ENCODE measurements around the gene EFHC2. TPM values are rescaled to one million over a fixed set of nuclear protein-coding genes. Genes with fewer than 3 reads are reported as not detected.

EFHC2 gene
- total and polyA plus RNA-seq, 2 of the 8 experiments (the other 6 are each of a cell fraction or from before 2014, with no cell fraction given), result 1.8 to 3.4 TPM

GRCh38 chrX:44274096-44274495, 69.4 kb downstream of the EFHC2 start:
- no peak overlapping the region for H2BK120ac ChIP-seq (replicated peaks; ENCODE audit: low read depth, low read length)
- no peak overlapping the region for H4K8ac ChIP-seq (ENCODE audit: extremely low read depth, insufficient read depth, low read length)
- H2BK20ac ChIP-seq (ENCODE audit: low read length), result no peak overlapping the region
- no peak overlapping the region for H3K4me2 ChIP-seq (ENCODE audit: insufficient read depth in 1 of 2, low read depth in 2 of 2, low read length in 2 of 2)
- no peaks in the 10 kb centered on the region for H4K20me1 ChIP-seq (replicated peaks in 1 of 2; ENCODE audit: control insufficient read depth in 1 of 2, insufficient read depth in 2 of 2, low read length in 2 of 2)
- no peak overlapping the region for H3K14ac ChIP-seq (ENCODE audit: insufficient read length)
- H2AFZ ChIP-seq (ENCODE audit: low read length), result no peak overlapping the region
- H2BK12ac ChIP-seq (ENCODE audit: low read depth, low read length), result no peak overlapping the region
- no peaks in the 10 kb centered on the region for H3K27me3 ChIP-seq (replicated peaks in 1 of 4; ENCODE audit: control insufficient read depth in 3 of 4, extremely low read depth in 1 of 4, insufficient read depth in 3 of 4, low read length in 3 of 4)
- H4K5ac ChIP-seq (ENCODE audit: insufficient read length, low read depth, low read length), result no peak overlapping the region
- no peak overlapping the region for H2AK5ac ChIP-seq (ENCODE audit: low read depth, low read length)
- H3K23me2 ChIP-seq (ENCODE audit: low read depth, low read length), result no peaks in the 10 kb centered on the region
- no peaks in the 10 kb centered on the region for H3K79me2 ChIP-seq (ENCODE audit: control insufficient read depth in 1 of 2, insufficient read depth in 2 of 2, low read length in 2 of 2)
- H3K4ac ChIP-seq (replicated peaks; ENCODE audit: insufficient read length, low read depth, low read length), result no peak overlapping the region
- CTCF ChIA-PET (ENCODE audit: partially characterized antibody), result no interaction called here
- no peak overlapping the region for H3K27ac ChIP-seq (ENCODE audit: low read depth, low read length)
- H2BK15ac ChIP-seq (ENCODE audit: low read length), result no peak overlapping the region
- H3K9ac ChIP-seq (replicated peaks in 1 of 4; ENCODE audit: extremely low read depth in 1 of 4, low read depth in 3 of 4, low read length in 3 of 4), result no peak overlapping the region
- H4K91ac ChIP-seq (replicated peaks; ENCODE audit: insufficient read length, low read length), result no peak overlapping the region
- H3K56ac ChIP-seq (replicated peaks; ENCODE audit: insufficient read length, low read depth, low read length), result no peak overlapping the region
- H3K4me3 ChIP-seq (ENCODE audit: extremely low read depth in 1 of 4, insufficient read depth in 2 of 4, low read depth in 3 of 4, low read length in 4 of 4), result no peak overlapping the region
- H3K18ac ChIP-seq (ENCODE audit: extremely low read depth, low read length), result no peak overlapping the region
- H3K36me3 ChIP-seq (ENCODE audit: control insufficient read depth in 2 of 4, insufficient read depth in 4 of 4, low read length in 3 of 4), result no peaks in the 10 kb centered on the region
- FAIRE-seq (no peak), DNase-seq (ENCODE audit: low read depth in 1 of 2, low spot score in 2 of 2) (no peak)
- H3K79me1 ChIP-seq (ENCODE audit: low read depth, low read length), result no peaks in the 10 kb centered on the region
- no peak overlapping the region for H3K23ac ChIP-seq (ENCODE audit: insufficient read length)
- no peaks in the 10 kb centered on the region for H3K9me3 ChIP-seq (ENCODE audit: insufficient read depth in 2 of 2, low read depth in 1 of 2, low read length in 1 of 2)
- TF ChIP-seq ASH2L (IDR thresholded peaks at IDR 0.05; ENCODE audit: low read length), result no peak
- H2BK5ac ChIP-seq (ENCODE audit: low read depth, low read length), result no peak overlapping the region
- no peaks in the 10 kb centered on the region for H3K4me1 ChIP-seq (replicated peaks in 1 of 4; ENCODE audit: control insufficient read depth in 3 of 4, insufficient read depth in 4 of 4, low read length in 3 of 4)
- POLR2A ChIA-PET (ENCODE audit: partially characterized antibody), result no interaction called here
